OCI-LY7 (cell line): ENCODE data around the gene ST6GALNAC1.

Source experiments
- CTCF ChIP-seq: fragments of 200-600 bp; sonication (generic); conservative IDR thresholded peaks from 2 replicates; pipeline ENCODE4 v1.5.1; 2014; ENCODE audit warnings: mild to moderate bottlenecking, antibody characterized with exemption, low read length, moderate library complexity, mixed read lengths
- EZH2phosphoT487 ChIP-seq: fragments of 200-600 bp; sonication (generic); IDR thresholded peaks from 2 replicates; pipeline ENCODE4 v1.6.1; 2018; ENCODE audit warnings: low read depth, borderline replicate concordance, mild to moderate bottlenecking, mixed run types, antibody characterized with exemption, low read length, moderate library complexity, mixed read lengths

GRCh38 chr17:76684756-76685155 lies 41.2 kb upstream of the ST6GALNAC1 start:
- no peak for TF ChIP-seq CTCF
- TF ChIP-seq EZH2phosphoT487 = no peak
